BE2C (cell line): ENCODE measurements around the gene BACE2.

Experiments
- DNase-seq: peaks from one replicate; pipeline ENCODE4 v3.0.0-alpha.2; 2020
- H3K27me3 ChIP-seq: fragments of 250-450 bp; sonication (Bioruptor Pico); 2 replicates; pipeline ENCODE4 v1.5.1; 2020; ENCODE audit warnings: mild to moderate bottlenecking
- H3K36me3 ChIP-seq: fragments of 250-450 bp; sonication (Bioruptor Pico); 2 replicates; pipeline ENCODE4 v1.5.1; 2020; ENCODE audit warnings: mild to moderate bottlenecking
- H3K4me1 ChIP-seq: fragments of 250-450 bp; sonication (Bioruptor Pico); 2 replicates; pipeline ENCODE4 v1.5.1; 2020
- H3K4me3 ChIP-seq: 2 replicates; pipeline ENCODE4 v1.5.1; 2011; ENCODE audit warnings: low read depth, low read length
- H3K9me3 ChIP-seq: fragments of 250-450 bp; sonication (Bioruptor Pico); 2 replicates; pipeline ENCODE4 v1.5.1; 2020
- CTCF ChIP-seq: IDR thresholded peaks from 2 replicates; pipeline ENCODE4 v1.5.1; 2012; ENCODE audit warnings: mild to moderate bottlenecking, low read depth, low read length

BACE2 gene

DNA sequence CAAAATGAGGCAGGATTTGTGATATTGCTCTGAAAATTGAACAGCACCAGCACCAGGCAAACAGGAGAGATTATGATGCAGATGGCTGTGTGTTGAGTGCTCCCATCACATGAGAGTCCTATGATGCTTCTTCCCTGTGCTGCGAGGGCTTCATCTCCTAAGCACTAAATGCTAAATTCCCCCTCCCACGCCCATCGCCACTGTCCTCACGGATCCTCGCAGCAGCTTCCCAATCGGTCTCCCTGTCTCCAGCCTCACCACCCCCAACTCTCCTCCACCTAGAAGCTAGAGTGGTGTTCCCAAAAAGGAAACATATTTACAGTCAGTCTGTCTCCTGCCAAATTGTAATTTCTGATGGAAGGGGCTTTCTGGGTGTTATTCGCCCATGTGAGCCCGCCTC lies 4.9 kb upstream of the BACE2 start:
- TF ChIP-seq CTCF, result no peak
- no peaks in the 10 kb centered on the region for H3K4me1 ChIP-seq
- no peak for DNase-seq
- H3K36me3 ChIP-seq, result no peaks in the 10 kb centered on the region
- H3K9me3 ChIP-seq, result no peaks in the 10 kb centered on the region
- H3K27me3 ChIP-seq, result no peaks in the 10 kb centered on the region
- H3K4me3 ChIP-seq, result no peak overlapping the region

DNA sequence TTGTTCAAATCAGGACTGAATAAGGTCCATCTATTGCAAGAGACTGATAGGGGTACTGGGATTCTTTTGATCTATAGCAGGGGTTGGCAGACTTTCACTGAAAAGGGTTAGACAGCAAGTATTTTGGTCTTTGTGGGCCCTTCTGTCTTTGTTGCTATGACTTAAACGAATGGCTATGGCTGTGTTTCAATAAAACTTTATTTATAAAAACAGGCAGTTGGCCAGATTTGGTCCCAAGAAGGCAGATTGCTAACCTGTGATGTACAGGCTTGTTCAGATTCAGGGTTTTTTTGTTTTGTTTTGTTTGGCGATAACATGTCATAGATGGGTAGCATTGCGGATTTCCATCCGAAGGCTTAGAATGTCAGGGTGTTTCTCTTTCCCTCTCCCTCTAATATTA lies 3.9 kb upstream of the BACE2 start:
- H3K4me3 ChIP-seq, result no peak overlapping the region
- no peak for TF ChIP-seq CTCF
- no peaks in the 10 kb centered on the region for H3K36me3 ChIP-seq
- H3K4me1 ChIP-seq, result no peaks in the 10 kb centered on the region
- H3K9me3 ChIP-seq, result no peaks in the 10 kb centered on the region
- DNase-seq, result no peak
- H3K27me3 ChIP-seq, result no peaks in the 10 kb centered on the region

DNA sequence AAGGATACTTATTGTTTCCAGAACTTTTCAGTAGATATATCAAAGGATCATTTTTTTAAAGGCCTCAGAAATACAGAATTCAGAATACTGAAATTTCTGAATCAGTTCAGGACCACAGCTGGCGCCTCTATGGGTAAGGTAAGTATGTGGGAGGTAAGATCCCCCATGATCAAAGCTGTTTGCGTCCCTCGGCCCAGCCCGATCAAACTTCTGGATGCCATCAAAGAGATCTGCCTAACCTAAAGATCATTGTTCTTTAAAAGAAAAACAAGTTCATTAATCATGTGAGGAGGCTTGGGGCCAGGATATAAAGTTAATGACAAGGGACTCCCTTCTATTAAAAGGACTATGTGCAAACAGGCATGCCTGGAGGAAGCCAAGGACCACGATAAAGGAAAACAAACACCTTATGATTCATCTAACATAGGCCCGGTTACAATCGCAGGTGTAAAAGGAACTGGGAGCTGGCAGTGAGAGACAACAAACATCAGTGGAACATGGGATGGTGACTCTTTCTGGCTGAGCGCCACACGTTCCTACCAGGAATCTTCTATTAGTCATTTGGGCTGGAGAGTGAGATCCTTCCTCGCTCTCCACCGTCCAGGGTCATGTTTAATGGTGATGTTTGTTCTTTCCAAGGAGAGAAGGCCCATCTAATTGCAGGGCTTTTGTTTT lies 2.8 kb upstream of the BACE2 start:
- Histone ChIP-seq H3K36me3 (no peaks in the 10 kb centered on the region), H3K9me3 (no peaks in the 10 kb centered on the region), H3K4me3 (no peak overlapping the region), H3K4me1 (no peaks in the 10 kb centered on the region), H3K27me3 (no peaks in the 10 kb centered on the region)
- DNase-seq, result no peak
- no peak for TF ChIP-seq CTCF

- Histone ChIP-seq H3K4me3 (no peak overlapping the region), H3K4me1 (no peaks in the 10 kb centered on the region), H3K36me3 (no peaks in the 10 kb centered on the region), H3K27me3 (no peaks in the 10 kb centered on the region), H3K9me3 (no peaks in the 10 kb centered on the region)
- TF ChIP-seq CTCF, result no peak
- no peak for DNase-seq
Observed at GRCh38 chr21:41166884-41167283, 1.1 kb upstream of the BACE2 start.

GRCh38 chr21:41168391-41169257 lies 664 bp downstream of the BACE2 start:
- no peaks in the 10 kb centered on the region for H3K4me1 ChIP-seq
- no peaks in the 10 kb centered on the region for H3K27me3 ChIP-seq
- no peaks in the 10 kb centered on the region for H3K9me3 ChIP-seq
- TF ChIP-seq CTCF, result no peak
- DNase-seq, result no peak
- H3K4me3 ChIP-seq, result no peak overlapping the region
- H3K36me3 ChIP-seq, result no peaks in the 10 kb centered on the region

GRCh38 chr21:41169258-41169576 lies 1.3 kb downstream of the BACE2 start:
- Histone ChIP-seq H3K36me3 (no peaks in the 10 kb centered on the region), H3K4me1 (no peaks in the 10 kb centered on the region), H3K27me3 (no peaks in the 10 kb centered on the region), H3K9me3 (no peaks in the 10 kb centered on the region), H3K4me3 (no peak overlapping the region)
- DNase-seq, result no peak
- no peak for TF ChIP-seq CTCF
